Astrocyte of the spinal cord (primary cell): ENCODE results near the gene LSR.

Experiments used
- DNase-seq: peaks from one replicate; pipeline ENCODE4 v3.0.0; 2011; ENCODE audit warnings: low read depth, low spot score
- H3K4me3 ChIP-seq: 2 replicates; pipeline ENCODE4 v1.5.1; 2011; ENCODE audit warnings: low read depth, mild to moderate bottlenecking, low read length, moderate library complexity
- CTCF ChIP-seq: IDR thresholded peaks from 2 replicates; pipeline ENCODE4 v1.5.1; 2012; ENCODE audit warnings: low read depth, mild to moderate bottlenecking, low read length, inconsistent platforms
- in situ Hi-C: cut with HindIII; loops from 2 replicates; pipeline ENCODE4 v1.10.0; 2017; ENCODE audit warnings: low sequenced_read_pairs

LSR gene

GRCh38 chr19:35206379-35206778 is 42.4 kb upstream of the LSR start:
- in situ Hi-C loops = no loop called here
- DNase-seq = no peak
- no peak overlapping the region for H3K4me3 ChIP-seq
- no peak for TF ChIP-seq CTCF

- DNase-seq = no peak
- in situ Hi-C loops = no loop called here
- TF ChIP-seq CTCF = no peak
- H3K4me3 ChIP-seq = no peak overlapping the region
Measured at GRCh38 chr19:35206855-35207254, 41.9 kb upstream of the LSR start.

- H3K4me3 ChIP-seq = no peak overlapping the region
- in situ Hi-C loops = no loop called here
- no peak for DNase-seq
- no peak for TF ChIP-seq CTCF
Measured at GRCh38 chr19:35207391-35207871, 41.4 kb upstream of the LSR start.

GRCh38 chr19:35208121-35208520 is 40.7 kb upstream of the LSR start:
- in situ Hi-C loops = no loop called here
- TF ChIP-seq CTCF = no peak
- no peak overlapping the region for H3K4me3 ChIP-seq
- no peak for DNase-seq

- in situ Hi-C loops = no loop called here
- no peak for TF ChIP-seq CTCF
- DNase-seq = no peak
Measured at GRCh38 chr19:35209646-35210045, 39.2 kb upstream of the LSR start.

GRCh38 chr19:35211545-35212230 is 37.1 kb upstream of the LSR start:
- in situ Hi-C loops = no loop called here
- no peak overlapping the region for H3K4me3 ChIP-seq
- TF ChIP-seq CTCF = no peak
- no peak for DNase-seq

More at GRCh38 chr19:35209646-35210045, 39.2 kb upstream of the LSR start:
- H3K4me3 ChIP-seq = no peak overlapping the region
